HG03025 (cell line): ENCODE data around the gene NOL4L.

Experiments
- ATAC-seq: cut with Tn5 transposase; IDR thresholded peaks from one replicate; pipeline ENCODE4 v1.9.1; 2021; ENCODE audit warnings: mild to moderate bottlenecking, moderate library complexity; ENCODE audit not compliant: unreplicated experiment, low FRiP score

Gene NOL4L

DNA sequence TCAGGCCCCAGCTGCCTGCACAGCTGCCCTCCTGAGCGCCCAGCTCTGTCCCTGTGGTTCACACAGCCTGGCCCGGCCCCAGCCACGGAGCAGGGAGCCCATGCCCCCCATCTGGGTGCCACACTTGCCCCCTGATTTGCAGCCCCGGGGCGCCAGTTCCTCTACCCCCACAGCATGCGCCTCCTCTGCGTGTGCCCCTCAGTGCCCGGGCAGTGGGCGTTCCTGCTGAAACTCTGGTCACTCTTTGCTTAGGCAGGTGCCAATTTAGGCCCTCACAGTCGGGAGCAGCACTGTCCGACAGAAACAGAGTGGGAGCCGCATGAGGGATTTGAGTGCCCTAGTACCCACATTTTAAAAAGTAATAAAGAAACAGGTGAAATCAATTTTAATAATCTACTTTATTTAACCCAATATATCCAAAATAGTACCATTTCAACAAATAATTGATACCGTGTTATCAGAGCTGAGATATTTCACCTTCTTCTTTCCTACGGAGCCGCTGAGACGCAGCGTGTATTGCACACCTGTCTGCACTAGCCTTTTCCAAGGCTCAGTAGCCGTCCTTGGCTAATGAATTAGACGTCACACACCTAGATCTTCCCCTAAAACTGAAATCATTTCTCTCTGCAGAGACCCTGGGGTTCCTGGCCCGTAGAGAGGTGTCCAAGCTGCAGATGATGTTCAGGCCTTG is 120.6 kb downstream of the NOL4L start:
- no peak for ATAC-seq

DNA sequence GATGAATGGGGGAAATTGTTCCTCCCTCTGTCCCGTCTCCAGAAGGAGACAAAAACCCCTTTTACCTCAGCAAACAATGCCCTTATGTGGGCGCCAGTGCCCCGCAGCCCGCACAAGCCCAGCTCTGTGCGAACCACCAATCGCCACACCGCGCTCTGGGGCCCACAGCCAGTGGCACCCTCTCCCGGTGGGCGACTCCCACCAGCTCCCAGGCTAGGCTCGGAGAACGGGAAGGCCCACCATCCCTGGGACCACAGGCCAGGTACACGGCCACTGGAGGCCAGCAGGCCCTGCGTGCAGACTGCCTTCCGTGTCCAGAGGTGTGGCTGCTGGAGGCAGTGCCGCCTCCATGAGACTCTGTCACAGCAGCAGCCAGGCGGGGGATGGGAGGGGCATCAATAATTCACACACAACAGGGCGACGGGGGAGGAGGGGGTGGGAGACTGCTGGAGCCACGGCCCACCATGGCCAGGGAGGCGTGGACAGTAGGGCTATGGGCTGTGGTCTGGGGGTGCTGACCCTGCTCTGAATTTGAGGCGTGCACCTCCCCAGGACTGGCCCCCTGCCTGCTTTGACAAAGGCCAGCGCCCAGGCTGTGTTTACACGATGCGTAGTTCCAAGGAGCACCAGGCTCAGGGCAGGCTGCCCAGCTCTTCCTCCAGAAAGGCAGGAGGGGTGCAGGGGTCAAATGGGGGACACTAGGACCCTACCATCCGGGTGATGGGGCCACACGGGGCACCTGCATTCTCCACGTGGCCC is 121.3 kb downstream of the NOL4L start:
- ATAC-seq: no peak

DNA sequence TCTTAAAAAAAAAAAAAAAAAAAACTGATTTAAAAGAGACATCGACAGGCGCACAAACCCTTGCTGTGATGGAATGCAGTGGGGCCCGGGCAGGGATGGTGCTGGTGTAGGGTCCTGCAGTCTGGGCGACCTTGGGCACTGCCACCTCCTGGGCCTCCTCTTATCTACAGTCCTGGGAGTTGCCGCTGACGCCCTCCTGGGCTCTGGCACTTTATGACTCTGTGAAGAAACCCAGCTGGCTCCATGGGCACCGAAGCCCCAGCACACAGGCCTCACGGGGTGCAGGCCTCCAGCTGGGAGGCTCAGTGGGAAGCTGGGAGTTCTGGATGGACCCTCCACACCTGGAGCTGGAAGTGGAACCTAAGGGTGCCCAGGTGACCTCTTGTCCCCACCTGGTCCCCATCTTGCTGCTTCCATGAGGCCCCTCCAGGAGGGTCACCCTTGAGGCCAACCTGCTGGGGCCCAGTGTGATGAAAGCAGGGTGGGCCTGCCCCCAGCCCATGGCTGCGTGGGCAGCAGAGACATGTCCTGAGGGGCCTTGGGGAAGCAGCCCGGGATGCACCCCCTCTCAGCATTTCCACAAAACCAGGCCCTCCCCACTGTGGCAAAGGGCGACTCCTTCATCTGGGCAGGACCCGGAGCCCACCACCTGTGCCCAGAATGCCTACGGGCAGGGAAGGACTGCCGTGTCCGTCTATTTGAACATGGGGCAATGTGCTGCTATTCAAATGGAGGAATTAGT is 122.1 kb downstream of the NOL4L start:
- ATAC-seq: no peak

DNA sequence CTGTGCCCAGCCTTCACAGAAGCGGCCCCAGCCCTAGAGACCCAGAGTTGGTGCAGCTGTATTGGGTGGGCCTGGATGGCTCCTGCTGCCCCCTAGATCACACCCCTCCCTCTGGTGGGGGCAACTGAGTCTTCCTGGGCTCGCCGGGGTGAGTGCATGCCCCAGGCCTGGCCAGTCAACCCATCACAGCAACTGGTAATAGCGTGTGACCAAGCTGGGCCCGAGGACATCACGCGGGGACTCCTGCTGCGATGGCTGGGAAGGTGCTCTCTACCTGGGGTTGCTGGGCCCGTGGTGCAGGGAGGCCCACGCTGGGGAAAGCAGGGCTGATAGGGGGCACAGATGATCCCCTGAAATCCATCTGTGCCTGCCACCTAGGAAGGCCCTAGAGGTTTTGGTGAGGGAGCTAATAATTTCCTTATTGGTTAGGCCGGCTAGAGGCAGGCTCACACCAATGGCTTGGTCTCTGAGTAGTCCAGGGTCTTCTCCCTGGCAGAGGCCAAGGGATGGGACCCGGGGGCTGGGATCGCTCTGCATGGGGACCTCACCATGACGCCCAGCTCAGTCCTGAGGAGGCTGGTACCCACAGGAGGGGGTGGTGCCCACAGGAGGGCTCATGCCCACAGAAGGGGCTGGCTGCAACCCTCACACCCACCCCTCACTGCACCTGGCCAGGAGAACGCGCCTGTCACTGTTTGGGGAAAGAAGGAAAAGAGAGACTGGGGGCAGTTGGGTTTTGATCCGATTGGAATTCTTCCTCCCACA is 123.1 kb downstream of the NOL4L start:
- no peak for ATAC-seq

DNA sequence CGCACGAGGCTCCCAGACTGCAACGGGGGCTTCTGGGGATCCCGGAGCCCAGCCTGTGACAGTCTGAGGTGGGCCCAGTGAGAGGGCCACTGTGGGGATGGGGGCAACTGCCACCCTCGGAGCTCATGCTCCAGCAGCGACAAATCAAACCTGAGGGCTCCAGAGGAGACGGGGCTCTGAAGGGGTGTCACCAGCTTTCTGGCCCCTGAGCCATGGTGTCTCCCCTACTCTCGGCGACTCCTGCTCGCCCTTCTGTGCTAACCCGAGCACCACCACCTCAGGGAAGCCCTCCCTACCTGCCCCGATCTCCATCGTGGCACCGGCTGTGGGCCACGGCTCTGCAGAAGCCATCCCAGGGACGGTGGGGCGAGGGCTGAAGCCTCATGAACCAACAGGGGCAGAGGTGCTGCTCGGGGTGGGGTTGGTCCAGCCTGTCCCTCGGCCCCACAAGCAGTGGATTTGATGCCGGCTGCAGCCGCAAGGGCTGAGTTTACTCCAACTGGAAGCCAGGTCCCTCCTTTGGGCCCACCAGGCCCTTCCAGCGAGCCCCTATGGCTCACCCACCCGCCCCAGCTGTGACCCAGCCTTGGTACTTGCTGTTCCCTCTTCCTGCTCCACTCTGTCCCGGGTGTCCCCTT is 124.3 kb downstream of the NOL4L start:
- ATAC-seq: no peak

DNA sequence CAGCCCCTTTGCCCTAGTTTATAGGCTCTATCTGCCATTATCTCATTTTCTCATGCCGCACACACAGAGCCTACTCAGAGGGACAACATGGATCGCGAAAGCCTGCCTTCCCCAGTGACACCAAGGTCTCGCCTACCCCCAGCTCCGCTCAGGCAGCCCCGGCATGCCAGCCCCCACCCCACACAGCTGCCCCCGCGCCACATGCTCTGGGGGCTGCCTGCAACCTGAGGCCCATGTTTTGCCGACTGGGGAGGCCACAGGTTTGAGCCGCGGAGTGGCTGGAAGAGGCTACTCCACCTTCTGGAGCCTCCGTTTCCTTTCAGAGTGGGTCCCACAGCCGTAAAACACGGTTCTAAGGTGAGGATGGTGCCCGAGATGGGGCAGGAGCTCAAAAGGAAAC is 124.9 kb downstream of the NOL4L start:
- no peak for ATAC-seq

DNA sequence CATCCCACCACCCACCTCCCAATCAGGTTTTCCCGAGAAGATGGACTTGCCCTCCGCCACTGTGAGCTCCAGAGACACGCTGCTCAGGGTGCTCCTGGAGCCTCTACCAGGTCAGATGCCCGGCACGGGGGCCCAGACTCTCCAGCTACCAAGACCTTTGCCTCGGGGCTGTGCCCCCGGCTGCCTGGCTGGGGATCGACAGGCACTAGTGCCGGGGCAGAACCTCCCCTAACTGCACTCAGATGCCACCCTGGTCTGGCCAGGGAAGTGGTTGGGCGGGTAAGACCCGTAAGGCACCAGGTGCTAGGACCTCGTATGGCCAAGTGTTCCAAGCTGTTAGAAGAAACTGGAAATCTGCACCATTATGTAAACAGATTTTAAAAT is 126.3 kb downstream of the NOL4L start:
- ATAC-seq: no peak

DNA sequence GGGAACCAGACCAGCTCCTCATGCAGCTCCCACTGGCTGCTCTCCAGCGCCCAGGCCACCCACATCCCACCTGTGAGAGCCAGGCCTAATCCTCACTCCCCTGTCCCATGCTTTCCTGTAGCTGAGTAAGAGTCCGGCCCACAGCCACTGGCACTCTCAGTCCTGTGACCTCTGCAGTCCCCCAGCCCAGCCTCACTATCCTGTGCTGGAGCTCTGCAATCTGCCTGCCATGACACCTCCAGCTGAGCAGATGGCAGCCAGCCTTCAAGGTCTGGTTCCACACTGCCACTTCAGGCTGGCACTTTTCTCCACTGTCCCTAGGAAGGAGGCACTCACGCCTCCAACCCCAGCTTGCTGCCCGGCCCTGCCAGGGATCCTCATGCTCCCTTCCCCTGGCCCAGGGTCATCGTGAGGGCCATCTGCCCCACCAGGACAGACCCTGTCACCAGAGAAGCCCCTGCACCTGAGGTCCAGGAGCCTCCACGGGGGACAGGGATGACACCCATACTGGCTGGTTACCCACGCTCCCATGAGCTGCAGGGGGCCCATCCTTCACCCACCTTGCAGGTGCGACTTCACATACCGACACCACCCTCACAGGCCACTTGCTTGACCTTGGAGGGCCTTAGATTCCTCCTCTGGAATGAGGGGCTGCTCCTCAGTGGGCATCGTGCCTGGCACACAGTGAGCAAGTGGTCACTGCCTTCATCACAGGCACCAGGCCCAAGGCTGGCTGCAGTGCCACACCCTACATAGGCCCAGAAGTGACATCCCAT is 126.9 kb downstream of the NOL4L start:
- no peak for ATAC-seq

DNA sequence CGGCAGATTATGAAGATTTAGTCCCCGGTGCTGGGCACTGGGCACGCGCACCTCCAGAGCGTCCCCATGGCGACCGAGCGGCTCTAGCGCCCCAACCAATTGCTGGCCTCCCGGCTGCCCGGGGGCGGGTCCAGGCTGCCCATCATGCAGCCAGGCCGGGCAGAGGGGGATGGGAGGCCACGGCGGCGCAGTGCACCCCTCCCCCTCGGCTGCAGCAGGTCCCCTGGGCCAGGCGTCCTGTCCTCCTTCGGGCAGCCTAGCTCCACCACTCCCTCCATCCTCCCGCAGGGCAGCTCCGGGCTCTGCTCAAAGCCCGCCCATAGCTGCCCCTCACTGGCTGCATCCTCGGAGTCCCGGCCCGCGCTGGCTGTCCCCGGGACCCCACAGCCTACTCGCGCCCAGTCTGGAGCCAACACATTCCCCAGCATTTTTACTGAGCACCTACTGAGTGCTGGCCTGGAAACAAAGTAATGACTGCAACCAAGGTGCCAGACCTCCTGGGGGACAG is 127.6 kb downstream of the NOL4L start:
- no peak for ATAC-seq

DNA sequence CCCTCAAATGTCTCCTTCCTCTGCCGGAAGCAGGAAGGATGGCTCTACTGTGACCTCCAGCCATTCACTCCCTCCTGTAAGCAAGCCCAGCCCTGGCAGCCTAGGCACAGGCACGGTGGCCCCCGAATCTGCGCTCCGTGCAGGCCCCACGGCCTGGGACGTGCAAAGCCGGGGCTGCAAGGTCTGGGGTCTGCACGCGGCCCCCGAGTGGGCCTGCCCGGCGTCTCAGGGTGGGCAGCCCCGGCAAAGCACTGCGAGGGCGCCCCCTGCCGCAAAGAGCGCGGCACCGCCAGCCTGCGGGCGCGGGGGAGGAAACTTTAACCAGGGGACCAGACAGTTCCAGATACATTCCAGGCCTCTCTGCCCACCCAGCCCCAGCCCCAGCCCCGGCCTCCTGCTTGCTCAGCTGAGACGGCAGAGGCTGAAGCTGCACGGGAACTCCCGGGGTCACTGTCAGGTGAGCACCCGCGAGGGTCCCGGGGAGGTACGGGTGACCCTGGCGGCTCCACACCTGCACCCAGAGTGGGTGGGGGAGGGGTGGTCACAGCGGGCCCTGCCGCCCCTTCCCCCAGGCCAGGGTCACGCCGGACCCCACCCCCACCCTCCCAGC is 128.2 kb downstream of the NOL4L start:
- ATAC-seq: no peak

DNA sequence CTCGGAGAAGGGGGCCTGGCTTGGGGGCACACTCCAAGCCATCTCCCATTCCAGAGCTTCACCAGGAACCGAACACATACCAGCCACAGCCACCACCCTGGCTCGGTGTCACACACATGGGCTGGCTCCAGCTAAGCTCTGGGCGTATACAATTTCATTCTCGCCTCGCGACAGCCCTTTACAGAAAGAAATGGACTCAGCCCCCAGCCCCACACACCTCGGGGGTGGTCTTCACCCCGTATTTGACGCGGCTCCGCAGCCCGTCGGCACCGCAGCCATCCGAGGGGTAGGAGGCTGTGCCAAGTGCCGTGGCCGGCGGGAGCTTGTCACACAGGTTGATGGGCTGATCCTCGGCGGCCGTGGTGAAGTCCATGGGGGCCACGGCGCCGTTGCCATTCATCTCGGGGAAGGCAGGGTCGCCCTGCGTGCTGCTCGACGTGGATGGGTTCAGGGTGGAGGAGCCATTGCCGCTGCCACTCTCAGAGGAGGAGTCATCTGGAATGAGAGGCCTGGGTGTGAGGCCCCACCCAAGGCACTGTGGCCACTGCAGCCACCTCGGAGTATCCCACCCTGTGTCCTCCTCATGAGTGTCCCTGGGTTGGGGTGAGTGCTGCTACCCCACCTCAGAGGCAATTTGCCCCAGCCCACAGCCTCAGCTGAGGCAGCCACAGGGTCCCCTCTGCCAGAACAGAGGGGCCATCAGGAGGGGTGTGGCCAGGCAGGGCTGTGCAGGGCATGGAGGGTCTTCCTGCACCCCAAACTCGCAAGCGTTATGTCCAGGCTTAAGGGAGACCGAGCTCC is 129.0 kb downstream of the NOL4L start:
- no peak for ATAC-seq

DNA sequence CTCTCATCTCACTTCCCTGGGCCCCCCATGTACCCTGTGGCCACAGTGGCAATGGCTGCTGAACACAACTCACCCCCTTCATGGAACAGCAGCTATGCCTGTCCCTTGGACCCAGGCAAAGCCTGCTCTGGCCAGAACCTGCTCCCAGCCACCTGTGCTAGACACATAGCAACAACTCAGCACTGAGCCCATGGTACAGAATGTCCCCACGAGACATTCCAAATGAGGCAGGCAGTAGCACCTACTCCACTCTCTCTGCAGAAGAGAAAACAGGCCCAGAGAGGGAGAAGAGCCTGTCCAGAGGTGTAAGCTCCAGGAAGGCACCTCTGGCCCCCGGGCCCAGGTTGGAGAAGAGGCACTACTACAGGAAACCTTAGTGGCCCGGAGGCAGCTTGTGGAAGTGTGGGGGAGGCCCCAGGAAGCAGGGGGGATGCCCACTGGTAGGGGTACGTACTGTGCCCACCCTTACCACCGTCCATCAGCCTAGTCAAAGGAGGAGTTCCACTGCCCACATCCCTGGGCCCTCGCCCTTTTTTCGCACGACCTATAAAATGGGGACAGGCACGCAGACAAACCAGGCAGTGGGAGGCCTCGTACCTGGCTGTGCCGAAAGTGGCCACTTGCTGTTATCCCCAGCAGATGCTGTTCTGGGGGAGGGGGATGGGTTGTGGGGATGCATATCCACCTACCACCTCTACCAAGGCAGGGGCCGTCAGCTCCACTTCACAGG is 129.8 kb downstream of the NOL4L start:
- no peak for ATAC-seq

DNA sequence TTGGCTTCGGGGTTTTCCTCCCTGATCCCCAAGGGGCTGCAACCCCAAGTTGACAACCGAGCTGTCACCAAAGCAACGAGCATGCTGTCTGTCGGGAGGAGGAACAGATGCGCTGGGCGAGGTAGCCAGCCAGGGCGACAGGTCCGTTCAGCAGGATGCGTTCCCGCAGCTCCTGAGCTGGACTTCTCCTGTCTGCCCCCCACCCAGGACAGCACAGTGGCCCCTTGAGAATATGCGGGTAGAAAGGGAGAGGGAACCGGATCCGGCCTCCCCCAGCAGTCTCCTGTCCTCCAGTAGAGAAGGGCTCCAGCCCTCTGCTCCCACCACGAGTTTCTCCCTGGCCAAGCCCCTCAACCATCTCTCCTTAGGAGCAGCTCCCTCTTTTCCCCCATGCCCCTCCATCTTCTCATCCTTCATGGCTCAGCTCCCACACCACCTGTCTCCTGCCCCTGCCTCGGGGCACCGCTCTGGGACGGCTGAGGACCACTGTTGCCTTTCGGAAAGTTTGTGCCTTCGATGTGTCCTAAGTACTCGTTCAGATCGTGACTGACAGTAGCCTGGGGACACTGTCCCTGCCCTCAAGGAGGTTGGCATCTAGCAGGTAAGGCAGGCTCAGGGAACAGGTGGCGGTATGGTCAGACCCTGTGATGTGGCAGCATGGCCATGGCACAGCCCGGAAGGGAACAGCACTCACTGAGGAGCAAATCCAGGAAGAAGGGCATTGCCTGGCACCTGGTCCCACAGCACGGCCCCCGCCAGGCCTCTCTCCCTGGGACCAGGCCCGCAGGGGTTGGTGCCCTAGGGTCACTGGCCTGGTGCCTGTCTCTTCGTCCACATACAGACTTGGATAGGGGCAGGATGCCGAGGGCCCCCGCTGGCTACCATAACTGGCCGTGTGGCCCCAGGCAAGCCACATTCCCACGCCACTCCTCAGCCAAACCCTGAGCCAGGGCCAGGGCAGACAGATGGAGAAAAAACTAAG is 130.7 kb downstream of the NOL4L start:
- ATAC-seq: no peak

DNA sequence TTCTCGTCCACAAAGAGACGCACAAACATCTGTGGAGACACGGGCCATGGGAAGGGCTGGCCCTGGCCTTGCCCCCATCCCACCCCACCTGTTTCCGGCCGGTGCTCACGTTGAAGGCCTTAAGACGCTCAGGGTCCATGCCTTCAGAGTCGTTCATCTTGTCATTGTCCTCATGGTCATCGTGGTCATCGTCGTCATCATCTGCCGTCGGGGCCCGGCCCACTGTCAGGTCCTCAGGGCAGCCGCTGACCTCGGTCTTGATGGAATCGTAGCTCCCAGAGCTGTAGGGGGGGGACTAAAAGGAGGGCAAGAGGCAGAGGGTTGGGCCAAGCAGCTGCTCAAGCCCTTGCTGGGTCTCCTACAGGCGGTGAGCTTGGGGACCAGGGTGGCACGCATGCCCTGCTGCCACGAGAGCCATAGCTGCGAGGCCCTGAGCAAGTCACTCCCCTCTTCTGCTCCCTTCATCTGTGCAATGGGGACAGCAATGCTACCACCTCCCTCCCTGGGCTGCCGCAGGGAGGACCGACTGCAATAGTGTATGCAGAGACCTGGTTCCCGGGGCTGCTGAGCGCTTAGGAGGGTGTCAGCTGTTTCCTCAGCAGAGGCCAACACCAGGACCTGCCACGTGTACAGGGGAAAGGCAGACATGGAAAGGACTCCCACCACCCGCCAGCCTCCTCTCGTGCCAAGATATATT is 131.5 kb downstream of the NOL4L start:
- no peak for ATAC-seq

DNA sequence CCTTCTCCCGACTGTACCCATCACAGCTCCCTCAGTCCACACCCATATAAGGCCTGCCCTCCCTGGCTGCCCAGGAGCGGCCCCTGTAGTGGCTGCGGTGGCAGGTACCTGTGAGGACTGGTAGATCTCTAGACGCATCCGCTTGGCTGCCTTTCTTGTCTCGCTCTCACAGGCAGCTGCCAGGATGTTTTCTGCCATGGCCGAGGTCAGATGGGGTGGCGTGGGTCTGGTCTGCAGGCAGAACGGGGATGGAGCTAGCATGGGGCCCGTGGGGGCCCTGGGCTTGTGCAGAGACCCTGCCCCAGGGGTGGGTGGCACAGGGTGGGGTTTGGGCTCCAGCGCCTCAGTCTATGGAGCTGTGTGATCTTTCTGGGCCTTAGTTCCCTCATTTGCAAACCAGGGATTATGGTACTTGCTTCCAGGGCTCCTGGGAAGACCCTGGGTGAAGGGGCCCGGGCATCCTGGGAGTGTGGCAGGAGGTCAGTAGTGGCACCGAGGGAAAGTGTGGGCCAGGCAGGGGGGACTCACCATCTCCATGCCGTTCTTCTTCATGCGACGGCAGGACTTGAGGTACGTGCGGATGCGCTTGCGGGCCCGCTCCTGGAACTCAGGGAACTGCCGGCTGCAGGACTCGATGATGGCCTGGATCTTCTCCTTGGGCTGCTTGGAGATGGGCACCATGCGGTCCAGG is 132.2 kb downstream of the NOL4L start:
- ATAC-seq: no peak
